HepG2 (cell line): ENCODE results near the gene TMBIM4. TPM values are rescaled to one million over a fixed set of nuclear protein-coding genes. Genes with fewer than 3 reads are reported as not detected.

Source experiments
- HHEX ChIP-seq: IDR thresholded peaks from 2 replicates; pipeline ENCODE4 v1.6.1; 2016; ENCODE audit warnings: control low read depth
- ZNF207 ChIP-seq: fragments of 450-650 bp; IDR thresholded peaks from 2 replicates; pipeline ENCODE4 v1.6.1; 2016; ENCODE audit warnings: antibody characterized with exemption, borderline replicate concordance
- ZNF607 ChIP-seq: sonication (generic); formaldehyde crosslinking; IDR thresholded peaks from 2 replicates; pipeline ENCODE4 v1.5.1; 2020; ENCODE audit warnings: missing genetic modification reagents, mild to moderate bottlenecking, borderline replicate concordance
- ZNF83 ChIP-seq: sonication (generic); formaldehyde crosslinking; IDR thresholded peaks from 2 replicates; pipeline ENCODE4 v1.4.0; 2020; ENCODE audit warnings: missing genetic modification reagents, mild to moderate bottlenecking, borderline replicate concordance
- ZSCAN25 ChIP-seq: sonication (generic); formaldehyde crosslinking; IDR thresholded peaks from 2 replicates; pipeline ENCODE4 v1.8.0; 2022; ENCODE audit warnings: mild to moderate bottlenecking, missing genetic modification reagents
- polyA plus RNA-seq, 8 experiments: library from polyadenylated mRNA; depleted of rRNA in 3 of 8; stranded (reverse) in 7 of 8; unstranded in 1 of 8; fragments of >200 nt; fragmentation: Illumina TruSeq in 4 of 8; extraction: Trizol in 4 of 8; gene quantifications; 2 replicates each; pipeline versions ENCODE4 v1.2.1 to v1.2.3, GENCODE V29; 2011 to 2016; ENCODE audit warnings: low read depth in 4 of 8, missing spikeins in 1 of 8, mixed read lengths in 1 of 8; ENCODE audit not compliant: insufficient read depth in 1 of 8
- total RNA-seq, 5 experiments: library from RNA; depleted of rRNA; stranded (reverse); fragments of >200 nt; fragmentation: Illumina TruSeq; extraction: Trizol; gene quantifications; 2 replicates each; pipeline ENCODE4 v1.2.3, GENCODE V29; 2016; ENCODE audit warnings: low read depth in 1 of 5
- TF ChIP-seq, protein P1 (sequence below): sonication (generic); formaldehyde crosslinking; IDR thresholded peaks from 2 replicates; pipeline ENCODE4 v1.5.0; 2020; ENCODE audit warnings: mild to moderate bottlenecking, missing genetic modification reagents, borderline replicate concordance

Gene TMBIM4
- total and polyA plus RNA-seq, 2 of the 13 experiments (the other 11 are each of a cell fraction or from before 2014, with no cell fraction given): 60.5 to 67.7 TPM

DNA sequence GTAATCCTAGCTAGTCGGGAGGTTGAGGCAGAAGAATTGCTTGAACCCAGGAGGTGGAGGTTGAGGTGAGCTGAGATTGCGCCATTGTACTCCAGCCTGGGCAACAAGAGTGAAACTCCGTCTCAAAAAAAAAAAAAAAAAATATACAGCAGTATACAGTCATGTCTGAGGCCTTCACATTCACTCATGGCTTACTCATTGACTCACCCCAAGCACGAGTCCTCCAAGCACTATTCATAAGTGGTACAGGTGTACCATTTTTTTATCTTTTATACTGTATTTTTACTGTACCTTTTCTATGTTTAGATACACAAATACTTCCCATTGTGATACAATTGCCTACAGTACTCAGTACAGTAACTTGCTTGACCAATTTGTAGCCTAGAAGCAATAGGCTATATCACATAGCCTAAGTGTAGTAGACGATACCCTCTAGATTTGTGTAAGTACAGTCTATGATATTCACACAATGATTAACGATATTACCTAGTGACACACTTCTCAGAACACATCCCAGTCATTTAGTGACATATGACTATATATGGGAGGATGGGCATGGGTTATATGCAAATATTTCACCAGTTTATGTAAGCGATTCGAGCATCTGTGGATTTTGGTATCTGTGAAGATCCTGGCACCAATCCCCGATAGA, 51.4 kb downstream of the TMBIM4 start (continued):
- TF ChIP-seq, protein P1, sequence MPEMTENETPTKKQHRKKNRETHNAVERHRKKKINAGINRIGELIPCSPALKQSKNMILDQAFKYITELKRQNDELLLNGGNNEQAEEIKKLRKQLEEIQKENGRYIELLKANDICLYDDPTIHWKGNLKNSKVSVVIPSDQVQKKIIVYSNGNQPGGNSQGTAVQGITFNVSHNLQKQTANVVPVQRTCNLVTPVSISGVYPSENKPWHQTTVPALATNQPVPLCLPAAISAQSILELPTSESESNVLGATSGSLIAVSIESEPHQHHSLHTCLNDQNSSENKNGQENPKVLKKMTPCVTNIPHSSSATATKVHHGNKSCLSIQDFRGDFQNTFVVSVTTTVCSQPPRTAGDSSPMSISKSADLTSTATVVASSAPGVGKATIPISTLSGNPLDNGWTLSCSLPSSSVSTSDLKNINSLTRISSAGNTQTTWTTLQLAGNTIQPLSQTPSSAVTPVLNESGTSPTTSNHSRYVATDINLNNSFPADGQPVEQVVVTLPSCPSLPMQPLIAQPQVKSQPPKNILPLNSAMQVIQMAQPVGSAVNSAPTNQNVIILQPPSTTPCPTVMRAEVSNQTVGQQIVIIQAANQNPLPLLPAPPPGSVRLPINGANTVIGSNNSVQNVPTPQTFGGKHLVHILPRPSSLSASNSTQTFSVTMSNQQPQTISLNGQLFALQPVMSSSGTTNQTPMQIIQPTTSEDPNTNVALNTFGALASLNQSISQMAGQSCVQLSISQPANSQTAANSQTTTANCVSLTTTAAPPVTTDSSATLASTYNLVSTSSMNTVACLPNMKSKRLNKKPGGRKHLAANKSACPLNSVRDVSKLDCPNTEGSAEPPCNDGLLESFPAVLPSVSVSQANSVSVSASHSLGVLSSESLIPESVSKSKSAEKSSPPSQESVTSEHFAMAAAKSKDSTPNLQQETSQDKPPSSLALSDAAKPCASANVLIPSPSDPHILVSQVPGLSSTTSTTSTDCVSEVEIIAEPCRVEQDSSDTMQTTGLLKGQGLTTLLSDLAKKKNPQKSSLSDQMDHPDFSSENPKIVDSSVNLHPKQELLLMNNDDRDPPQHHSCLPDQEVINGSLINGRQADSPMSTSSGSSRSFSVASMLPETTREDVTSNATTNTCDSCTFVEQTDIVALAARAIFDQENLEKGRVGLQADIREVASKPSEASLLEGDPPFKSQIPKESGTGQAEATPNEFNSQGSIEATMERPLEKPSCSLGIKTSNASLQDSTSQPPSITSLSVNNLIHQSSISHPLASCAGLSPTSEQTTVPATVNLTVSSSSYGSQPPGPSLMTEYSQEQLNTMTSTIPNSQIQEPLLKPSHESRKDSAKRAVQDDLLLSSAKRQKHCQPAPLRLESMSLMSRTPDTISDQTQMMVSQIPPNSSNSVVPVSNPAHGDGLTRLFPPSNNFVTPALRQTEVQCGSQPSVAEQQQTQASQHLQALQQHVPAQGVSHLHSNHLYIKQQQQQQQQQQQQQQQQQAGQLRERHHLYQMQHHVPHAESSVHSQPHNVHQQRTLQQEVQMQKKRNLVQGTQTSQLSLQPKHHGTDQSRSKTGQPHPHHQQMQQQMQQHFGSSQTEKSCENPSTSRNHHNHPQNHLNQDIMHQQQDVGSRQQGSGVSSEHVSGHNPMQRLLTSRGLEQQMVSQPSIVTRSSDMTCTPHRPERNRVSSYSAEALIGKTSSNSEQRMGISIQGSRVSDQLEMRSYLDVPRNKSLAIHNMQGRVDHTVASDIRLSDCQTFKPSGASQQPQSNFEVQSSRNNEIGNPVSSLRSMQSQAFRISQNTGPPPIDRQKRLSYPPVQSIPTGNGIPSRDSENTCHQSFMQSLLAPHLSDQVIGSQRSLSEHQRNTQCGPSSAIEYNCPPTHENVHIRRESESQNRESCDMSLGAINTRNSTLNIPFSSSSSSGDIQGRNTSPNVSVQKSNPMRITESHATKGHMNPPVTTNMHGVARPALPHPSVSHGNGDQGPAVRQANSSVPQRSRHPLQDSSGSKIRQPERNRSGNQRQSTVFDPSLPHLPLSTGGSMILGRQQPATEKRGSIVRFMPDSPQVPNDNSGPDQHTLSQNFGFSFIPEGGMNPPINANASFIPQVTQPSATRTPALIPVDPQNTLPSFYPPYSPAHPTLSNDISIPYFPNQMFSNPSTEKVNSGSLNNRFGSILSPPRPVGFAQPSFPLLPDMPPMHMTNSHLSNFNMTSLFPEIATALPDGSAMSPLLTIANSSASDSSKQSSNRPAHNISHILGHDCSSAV (CRISPR knock-in tag): no peak
- TF ChIP-seq HHEX: no peak
- no peak for TF ChIP-seq ZSCAN25 (CRISPR knock-in tag)
- TF ChIP-seq ZNF83 (CRISPR knock-in tag): no peak
- TF ChIP-seq ZNF207: no peak
- no peak for TF ChIP-seq ZNF607 (CRISPR knock-in tag)
